H9 (cell line): ENCODE measurements around the gene CDK12. TPM values are rescaled to one million over a fixed set of nuclear protein-coding genes. Genes with fewer than 3 reads are reported as not detected.
"Not testable (repeated sequence)": the region's sequence is repeated elsewhere in the genome, so short reads cannot be mapped to it uniquely, and the experiment has no call there.

Experiments used
- DNase-seq: peaks from one replicate; pipeline ENCODE4 v3.0.0-alpha.2; 2017
- H2AFZ ChIP-seq: one replicate; pipeline ENCODE4 v1.6.1; 2013; ENCODE audit warnings: mild to moderate bottlenecking, low read length, control low read depth, moderate library complexity
- H2AK5ac ChIP-seq: 2 replicates; pipeline ENCODE4 v1.6.1; 2013; ENCODE audit warnings: low read length, control low read depth, mixed read lengths; ENCODE audit not compliant: insufficient read length
- H2BK120ac ChIP-seq: one replicate; pipeline ENCODE4 v1.6.1; 2013; ENCODE audit warnings: low read depth, mild to moderate bottlenecking, low read length, control low read depth, inconsistent platforms; ENCODE audit not compliant: poor library complexity, severe bottlenecking
- H2BK12ac ChIP-seq: 2 replicates; pipeline ENCODE4 v1.6.1; 2013; ENCODE audit warnings: low read length, control low read depth, mixed read lengths, low read depth; ENCODE audit not compliant: insufficient read length
- H2BK15ac ChIP-seq: 2 replicates; pipeline ENCODE4 v1.6.1; 2013; ENCODE audit warnings: low read depth, low read length, control low read depth
- H2BK20ac ChIP-seq: one replicate; pipeline ENCODE4 v1.6.1; 2013; ENCODE audit warnings: low read depth, mild to moderate bottlenecking, low read length, control low read depth, inconsistent platforms; ENCODE audit not compliant: poor library complexity, severe bottlenecking
- H2BK5ac ChIP-seq: 2 replicates; pipeline ENCODE4 v1.6.1; 2013; ENCODE audit warnings: low read length, control low read depth, mixed read lengths; ENCODE audit not compliant: insufficient read length
- H3K14ac ChIP-seq: 2 replicates; pipeline ENCODE4 v1.6.1; 2013; ENCODE audit warnings: low read length, control low read depth; ENCODE audit not compliant: insufficient read depth
- H3K18ac ChIP-seq: 2 replicates; pipeline ENCODE4 v1.6.1; 2013; ENCODE audit warnings: low read depth, mild to moderate bottlenecking, mixed read lengths, low read length, control low read depth; ENCODE audit not compliant: insufficient read length
- H3K23ac ChIP-seq: 2 replicates; pipeline ENCODE4 v1.6.1; 2013; ENCODE audit warnings: low read length, control low read depth, mixed read lengths, low read depth; ENCODE audit not compliant: insufficient read length
- H3K23me2 ChIP-seq: 2 replicates; pipeline ENCODE4 v1.6.1; 2013; ENCODE audit warnings: low read depth, mild to moderate bottlenecking, mixed read lengths, low read length, control low read depth; ENCODE audit not compliant: insufficient read length, poor library complexity, severe bottlenecking
- H3K27ac ChIP-seq: 2 replicates; pipeline ENCODE4 v1.5.1; 2013; ENCODE audit warnings: low read length, control low read depth, mixed read lengths, low read depth; ENCODE audit not compliant: insufficient read length
- H3K27me3 ChIP-seq: 2 replicates; pipeline ENCODE4 v1.6.1; 2013; ENCODE audit warnings: low read length, control low read depth, inconsistent platforms; ENCODE audit not compliant: insufficient read depth
- H3K4ac ChIP-seq: 2 replicates; pipeline ENCODE4 v1.6.1; 2013; ENCODE audit warnings: low read depth, mild to moderate bottlenecking, control low read depth, inconsistent platforms, low read length, moderate library complexity
- H3K4me1 ChIP-seq: 2 replicates; pipeline ENCODE4 v1.6.1; 2013; ENCODE audit warnings: low read length, control low read depth, inconsistent platforms; ENCODE audit not compliant: insufficient read depth
- H3K4me2 ChIP-seq: 2 replicates; pipeline ENCODE4 v1.6.1; 2013; ENCODE audit warnings: low read length, control low read depth, mixed read lengths; ENCODE audit not compliant: insufficient read length, insufficient read depth
- H3K56ac ChIP-seq: 2 replicates; pipeline ENCODE4 v1.6.1; 2013; ENCODE audit warnings: low read depth, mild to moderate bottlenecking, mixed read lengths, low read length, control low read depth; ENCODE audit not compliant: insufficient read length
- H3K79me1 ChIP-seq: 2 replicates; pipeline ENCODE4 v1.6.1; 2013; ENCODE audit warnings: low read depth, mild to moderate bottlenecking, moderate library complexity, low read length, control low read depth, inconsistent platforms; ENCODE audit not compliant: insufficient read depth, poor library complexity, severe bottlenecking
- H3K79me2 ChIP-seq: 2 replicates; pipeline ENCODE4 v1.6.1; 2013; ENCODE audit warnings: low read length, control low read depth, inconsistent platforms; ENCODE audit not compliant: insufficient read depth
- H3K9ac ChIP-seq: 2 replicates; pipeline ENCODE4 v1.6.1; 2013; ENCODE audit warnings: low read length, control low read depth, mixed read lengths; ENCODE audit not compliant: insufficient read length; ENCODE audit errors: extremely low read depth
- H3K9me3 ChIP-seq: one replicate; pipeline ENCODE4 v1.6.1; 2013; ENCODE audit warnings: low read depth, low read length, inconsistent platforms; ENCODE audit not compliant: control insufficient read depth
- H3T11ph ChIP-seq: one replicate; pipeline ENCODE4 v1.6.1; 2013; ENCODE audit warnings: mild to moderate bottlenecking, low read length, control low read depth, inconsistent platforms
- H4K20me1 ChIP-seq: one replicate; pipeline ENCODE4 v1.6.1; 2013; ENCODE audit not compliant: control insufficient read depth, insufficient read length, insufficient read depth
- H4K5ac ChIP-seq: 2 replicates; pipeline ENCODE4 v1.6.1; 2013; ENCODE audit warnings: low read depth, mild to moderate bottlenecking, mixed read lengths, low read length, control low read depth; ENCODE audit not compliant: insufficient read length
- H4K8ac ChIP-seq: replicated peaks from 2 replicates; pipeline ENCODE4 v1.6.1; 2013; ENCODE audit warnings: low read length, control low read depth, mixed read lengths, low read depth; ENCODE audit not compliant: insufficient read length
- H4K91ac ChIP-seq: 2 replicates; pipeline ENCODE4 v1.6.1; 2013; ENCODE audit warnings: low read depth, mild to moderate bottlenecking, moderate library complexity, mixed read lengths, low read length, control low read depth; ENCODE audit not compliant: insufficient read length
- H3K27ac Mint-ChIP-seq, 3 experiments: 2 replicates in 2 of 3; 3 replicates in 1 of 3; pipeline ENCODE4 v1.8.0; 2020 to 2021; ENCODE audit warnings: mixed read lengths in 3 of 3, mild to moderate bottlenecking in 1 of 3, moderate library complexity in 1 of 3
- H3K27me3 Mint-ChIP-seq: 2 replicates; pipeline ENCODE4 v1.8.0; 2021; ENCODE audit warnings: low read depth, mild to moderate bottlenecking, moderate library complexity, mixed read lengths
- H3K36me3 Mint-ChIP-seq, 3 experiments: 2 replicates in 2 of 3; 3 replicates in 1 of 3; pipeline ENCODE4 v1.8.0; 2020 to 2021; ENCODE audit warnings: low read depth in 3 of 3, mixed read lengths in 3 of 3; ENCODE audit not compliant: insufficient read depth in 1 of 3
- H3K4me1 Mint-ChIP-seq, 2 experiments: 2 replicates each; pipeline ENCODE4 v1.8.0; 2020; ENCODE audit warnings: mixed read lengths in 2 of 2
- H3K4me3 Mint-ChIP-seq, 2 experiments: 2 replicates in 1 of 2; 3 replicates in 1 of 2; pipeline ENCODE4 v1.8.0; 2020 to 2021; ENCODE audit warnings: mild to moderate bottlenecking in 2 of 2, mixed read lengths in 2 of 2, moderate library complexity in 1 of 2
- H3K9me3 Mint-ChIP-seq, 2 experiments: 2 replicates in 1 of 2; 3 replicates in 1 of 2; pipeline ENCODE4 v1.8.0; 2020; ENCODE audit warnings: mild to moderate bottlenecking in 2 of 2, mixed read lengths in 2 of 2, moderate library complexity in 1 of 2
- WGBS: extraction: QIAGEN DNeasy Blood & Tissue Kit; methylation state at CpG from one replicate; pipeline ENCODE4 v1.1.7; 2013; ENCODE audit warnings: missing lambda C conversion rate, low lambda C conversion rate, mixed read lengths; ENCODE audit not compliant: insufficient read length; ENCODE audit errors: extremely low coverage; 5-methylcytosine and 5-hydroxymethylcytosine counted together
- total RNA-seq: library from RNA; stranded (reverse); gene quantifications from 2 replicates; pipeline ENCODE4 v1.2.1, GENCODE V29; 2021

CDK12 gene
- total RNA-seq, 1 experiment from 2014 or later, result 87.6 TPM

- H3K4me1 ChIP-seq, H3K56ac ChIP-seq, H3K4me3 Mint-ChIP-seq, H3K79me1 ChIP-seq, H2AK5ac ChIP-seq, H3K27ac ChIP-seq, H2BK5ac ChIP-seq, H2AFZ ChIP-seq, H3K4ac ChIP-seq, H3K27ac Mint-ChIP-seq, H4K91ac ChIP-seq, H3K9me3 ChIP-seq, H3K18ac ChIP-seq, H4K8ac ChIP-seq, H4K20me1 ChIP-seq, H4K5ac ChIP-seq, H3K23ac ChIP-seq, H3K9me3 Mint-ChIP-seq, H2BK15ac ChIP-seq, DNase-seq, H3T11ph ChIP-seq, H3K27me3 ChIP-seq, H3K4me2 ChIP-seq, H3K27me3 Mint-ChIP-seq, H2BK120ac ChIP-seq, H3K14ac ChIP-seq, H2BK20ac ChIP-seq, H3K23me2 ChIP-seq, H2BK12ac ChIP-seq, H3K9ac ChIP-seq: not testable (repeated sequence)
- Mint-ChIP-seq H3K4me1 (peaks cover 10% of the 10 kb centered on the region in 2 experiments; a peak in 3 of 4 replicates), H3K36me3 (peaks cover 14 to 40% (median 35%) of the 10 kb centered on the region in 3 experiments)
- H3K79me2 ChIP-seq, result peaks cover 12% of the 10 kb centered on the region; the same call in 1 of the 2 replicates
- no CpG with 5 or more reads among the region's 11 CpGs for WGBS
Observed at GRCh38 chr17:39468610-39469009, 7.3 kb downstream of the CDK12 start.
